Fibroblast of upper back skin (primary cell): ENCODE data around the gene MYH6.
"Not testable (repeated sequence)": the region's sequence is repeated elsewhere in the genome, so short reads cannot be mapped to it uniquely, and the experiment has no call there.

Experiments
- DNase-seq: peaks from one replicate; pipeline ENCODE4 v3.0.0-alpha.2; 2013

The MYH6 gene

DNA sequence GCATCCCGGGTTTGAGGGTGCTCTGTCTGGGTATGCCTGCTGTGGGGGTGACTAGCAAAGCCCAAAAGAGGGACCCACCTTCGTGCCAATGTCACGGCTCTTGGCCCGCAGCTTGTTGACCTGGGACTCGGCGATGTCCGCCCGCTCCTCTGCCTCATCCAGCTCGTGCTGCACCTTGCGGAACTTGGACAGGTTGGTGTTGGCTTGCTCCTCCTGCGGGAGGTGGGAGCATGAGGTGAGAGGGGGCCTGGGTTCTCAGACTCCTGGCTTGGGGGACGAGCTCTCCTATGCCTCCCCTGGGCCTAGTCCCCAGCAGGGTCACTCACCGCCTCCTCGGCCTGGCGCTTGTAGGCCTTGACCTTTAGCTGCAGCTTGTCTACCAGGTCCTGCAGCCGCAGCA lies 5.6 kb upstream of the MYH6 start:
- no peak for DNase-seq

DNA sequence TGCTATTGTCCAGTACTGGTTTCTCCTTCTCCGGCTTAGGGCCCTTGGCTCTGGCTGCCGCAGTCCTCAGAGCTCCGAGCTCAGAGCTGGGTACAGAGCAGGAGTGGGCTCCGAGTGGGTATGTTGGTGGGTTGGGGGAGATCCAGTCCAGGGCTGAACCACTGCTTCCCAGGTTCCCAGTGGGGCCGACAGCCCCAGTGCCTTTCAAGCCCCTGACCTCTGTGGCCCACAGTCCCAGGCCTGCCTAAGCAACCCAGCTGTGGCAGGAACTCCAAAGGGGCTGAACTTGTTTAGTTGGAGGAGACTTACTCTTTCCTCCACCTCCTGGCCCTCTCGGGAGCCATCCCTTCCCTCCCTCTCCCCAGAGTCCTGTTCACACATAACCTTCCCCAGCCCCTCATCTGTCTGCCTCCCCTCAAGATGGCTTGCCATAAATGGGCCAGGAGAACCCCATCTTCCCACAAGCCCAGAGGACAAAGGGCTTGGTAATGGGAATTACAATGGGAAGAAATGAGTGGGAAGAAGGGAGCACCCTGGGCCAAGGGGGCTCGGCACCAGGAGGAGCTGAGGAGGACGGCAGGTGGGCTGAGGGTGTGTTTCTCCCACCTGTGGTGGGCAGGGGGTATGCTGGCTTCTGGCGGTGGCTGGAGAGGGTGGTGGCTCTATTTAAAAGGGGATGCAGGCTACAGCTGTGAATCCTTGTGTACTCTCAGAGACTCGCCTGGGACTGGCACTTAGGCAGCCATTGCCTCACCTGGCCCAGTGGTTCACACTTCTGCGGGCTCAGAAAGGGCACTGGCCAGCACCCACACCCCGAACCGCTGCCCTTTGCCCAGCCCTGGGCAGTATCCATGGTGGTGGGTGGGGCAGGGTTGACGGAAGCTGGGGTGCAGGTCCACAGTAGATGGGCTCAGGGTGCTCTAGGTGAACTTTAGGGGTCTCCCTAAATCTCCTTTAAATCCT lies 3.8 kb upstream of the MYH6 start:
- DNase-seq: no peak

DNA sequence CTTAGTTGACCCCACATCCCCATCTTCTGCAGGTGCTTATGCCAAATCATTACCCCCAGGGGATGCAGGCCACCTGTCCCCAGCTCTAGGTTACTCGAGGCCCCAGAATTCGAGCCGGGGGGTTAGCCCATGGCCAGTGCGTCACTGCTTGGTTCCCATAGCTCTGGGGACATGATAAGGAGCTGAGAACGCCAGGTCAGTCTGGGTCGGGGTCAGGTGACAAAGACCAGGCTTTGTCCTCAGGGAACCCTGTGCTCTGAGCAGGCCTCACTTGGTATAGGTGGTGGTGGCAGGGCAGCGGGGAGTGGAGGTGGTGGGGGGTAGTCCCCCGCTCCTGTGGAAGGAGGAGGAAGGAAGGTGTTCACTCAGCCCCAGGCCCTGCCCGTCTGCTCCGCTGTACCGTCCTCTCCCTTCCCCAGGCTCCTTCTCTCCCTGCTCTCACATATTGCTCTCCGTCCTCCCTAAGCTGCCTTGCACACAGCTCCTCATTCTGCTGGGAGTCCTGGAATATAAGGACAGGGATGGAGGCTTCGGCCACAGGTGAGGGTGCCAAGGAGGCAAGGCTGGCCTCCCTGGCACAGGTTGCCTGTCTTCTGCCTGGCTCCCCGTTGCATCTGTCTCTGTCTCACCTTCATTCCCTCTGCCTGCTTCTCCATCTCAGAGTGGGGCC lies 2.0 kb upstream of the MYH6 start:
- DNase-seq: no peak

DNA sequence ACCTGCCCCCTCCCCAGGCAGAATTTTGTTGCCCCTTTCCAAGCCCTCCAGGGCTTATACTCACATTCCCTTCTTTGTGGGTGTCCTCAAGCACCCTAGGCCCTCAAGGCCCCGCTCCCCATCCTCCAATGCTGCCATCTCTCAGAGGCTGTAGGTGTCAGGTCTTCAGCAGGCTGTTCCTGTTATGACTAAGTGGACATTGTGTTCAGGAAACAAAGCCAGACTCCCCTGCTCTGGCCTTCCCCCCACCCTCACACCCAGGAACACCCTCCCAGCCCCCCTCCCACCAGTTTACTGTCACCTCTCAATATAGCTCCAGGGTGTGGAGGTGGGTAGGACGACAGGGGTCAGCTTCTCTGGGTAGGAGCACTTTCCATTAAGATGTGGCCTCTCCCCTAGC lies 1.4 kb upstream of the MYH6 start:
- no peak for DNase-seq

DNA sequence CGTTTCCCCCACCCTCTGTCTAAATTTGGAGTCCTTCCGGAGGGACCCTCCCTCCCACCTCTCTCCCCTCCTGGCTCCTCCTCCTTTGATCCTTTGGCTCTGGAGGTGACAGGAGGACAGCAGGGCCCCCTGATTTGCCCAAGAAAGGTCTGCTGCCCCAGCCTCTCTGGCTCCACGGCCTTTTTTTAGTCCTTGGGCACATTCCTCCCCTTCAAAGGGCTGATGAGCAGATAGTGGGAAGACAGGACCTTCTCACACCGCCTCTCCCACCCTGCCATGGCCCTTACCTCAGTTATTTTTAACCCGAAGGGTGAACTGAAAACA lies 196 bp upstream of the MYH6 start:
- no peak for DNase-seq

- DNase-seq: no peak
Measured at GRCh38 chr14:23406725-23407355, 1.2 kb downstream of the MYH6 start.

DNA sequence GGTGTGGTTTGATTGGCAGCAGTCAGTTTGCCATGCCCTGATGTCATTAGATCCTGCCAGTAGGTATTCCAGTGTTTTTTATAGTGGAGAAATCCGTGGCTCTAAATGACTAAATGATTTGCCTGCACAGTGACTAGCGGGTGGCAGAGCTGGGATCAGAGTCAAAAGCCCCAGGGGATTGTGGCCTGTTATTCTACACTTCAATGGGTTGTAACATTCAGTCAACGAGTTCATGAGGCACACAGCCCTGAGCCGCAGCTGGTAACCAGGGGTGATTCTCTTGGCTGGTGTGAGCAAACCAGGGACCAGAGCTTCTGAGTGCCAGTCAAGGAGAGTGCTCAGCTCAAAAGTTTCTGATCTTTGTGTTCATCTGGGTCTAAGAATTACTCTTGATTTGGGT lies 1.8 kb downstream of the MYH6 start:
- no peak for DNase-seq

- no peak for DNase-seq
Measured at GRCh38 chr14:23405516-23406025, 2.5 kb downstream of the MYH6 start.

DNA sequence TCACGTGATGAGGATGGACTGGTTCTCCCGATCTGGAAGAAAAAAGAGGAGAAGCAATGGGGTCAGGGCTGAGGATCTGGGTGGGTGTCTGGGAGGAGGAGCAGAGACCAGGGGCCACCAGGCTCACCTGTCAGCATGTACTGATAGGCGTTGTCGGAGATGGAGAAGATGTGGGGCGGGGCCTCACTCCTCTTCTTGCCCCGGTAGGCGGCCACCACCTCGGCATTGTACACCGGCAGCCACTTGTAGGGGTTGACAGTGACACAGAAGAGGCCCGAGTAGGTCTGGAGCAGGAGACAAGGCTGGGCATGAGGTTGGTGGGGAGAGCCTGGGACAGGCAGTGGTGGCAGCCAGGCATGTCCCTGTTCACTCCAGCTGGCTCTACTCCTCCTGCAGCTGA lies 3.0 kb downstream of the MYH6 start:
- DNase-seq: no peak

- no peak for DNase-seq
Measured at GRCh38 chr14:23404331-23404900, 3.7 kb downstream of the MYH6 start.

DNA sequence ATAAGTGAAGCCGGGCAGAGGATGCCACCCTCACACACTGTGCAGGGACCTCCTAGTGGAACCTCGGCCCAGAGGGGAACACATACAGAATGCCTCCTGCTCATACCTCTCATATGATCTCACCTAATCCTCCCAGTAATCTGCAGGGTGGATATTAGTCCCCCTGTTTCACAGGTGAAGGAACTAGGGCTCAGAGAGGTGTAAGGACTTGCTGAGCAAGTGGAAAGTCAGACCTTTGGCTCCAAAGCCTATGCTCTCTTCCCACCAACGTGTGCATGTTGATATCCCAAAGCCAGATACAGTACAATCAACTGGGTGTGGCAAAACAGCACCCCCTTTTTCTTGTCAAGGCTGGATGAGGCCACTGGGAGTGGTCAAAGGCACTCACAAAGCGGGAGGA lies 4.2 kb downstream of the MYH6 start:
- no peak for DNase-seq

GRCh38 chr14:23403139-23403438 lies 5.0 kb downstream of the MYH6 start:
- no peak for DNase-seq

- no peak for DNase-seq
Measured at GRCh38 chr14:23402296-23403138, 5.6 kb downstream of the MYH6 start.

GRCh38 chr14:23401291-23401690 lies 6.8 kb downstream of the MYH6 start:
- DNase-seq: no peak

- not testable (repeated sequence) for DNase-seq
Measured at GRCh38 chr14:23400496-23401149, 7.5 kb downstream of the MYH6 start.

- no peak for DNase-seq
Measured at GRCh38 chr14:23399591-23399990, 8.5 kb downstream of the MYH6 start.

GRCh38 chr14:23399136-23399535 lies 8.9 kb downstream of the MYH6 start:
- DNase-seq: no peak

GRCh38 chr14:23398348-23398747 lies 9.7 kb downstream of the MYH6 start:
- no peak for DNase-seq

DNA sequence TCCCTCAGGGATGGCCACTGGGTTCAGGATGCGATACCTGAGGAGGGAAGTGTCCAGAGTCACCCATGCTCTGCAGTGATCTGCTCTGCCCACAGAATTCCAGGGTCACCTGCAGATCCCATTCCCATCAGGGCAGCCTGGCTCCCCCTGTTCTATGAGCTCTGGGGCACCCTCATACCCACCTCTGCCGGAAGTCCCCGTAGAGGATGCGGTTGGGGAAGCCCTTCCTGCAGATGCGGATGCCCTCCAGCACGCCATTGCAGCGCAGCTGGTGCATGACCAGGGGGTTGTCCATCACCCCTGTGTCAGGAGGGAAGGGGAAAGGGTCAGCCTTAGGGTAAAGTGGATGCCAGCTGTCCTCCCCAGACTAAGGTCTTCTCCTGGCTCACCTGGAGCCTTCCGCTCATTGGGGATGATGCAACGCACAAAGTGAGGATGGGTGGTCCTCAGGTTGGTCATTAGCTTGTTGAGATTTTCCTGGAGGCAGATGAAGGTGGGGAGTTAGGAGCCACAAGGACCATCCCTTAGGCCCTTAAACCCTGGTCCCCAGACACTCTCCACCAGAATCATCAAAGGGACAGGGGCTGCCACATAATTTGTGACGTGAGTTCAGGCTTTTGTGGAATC lies 11.2 kb downstream of the MYH6 start:
- DNase-seq: no peak

- DNase-seq: no peak
Measured at GRCh38 chr14:23396126-23396525, 11.9 kb downstream of the MYH6 start.

GRCh38 chr14:23392613-23393012 lies 15.5 kb downstream of the MYH6 start:
- no peak for DNase-seq

DNA sequence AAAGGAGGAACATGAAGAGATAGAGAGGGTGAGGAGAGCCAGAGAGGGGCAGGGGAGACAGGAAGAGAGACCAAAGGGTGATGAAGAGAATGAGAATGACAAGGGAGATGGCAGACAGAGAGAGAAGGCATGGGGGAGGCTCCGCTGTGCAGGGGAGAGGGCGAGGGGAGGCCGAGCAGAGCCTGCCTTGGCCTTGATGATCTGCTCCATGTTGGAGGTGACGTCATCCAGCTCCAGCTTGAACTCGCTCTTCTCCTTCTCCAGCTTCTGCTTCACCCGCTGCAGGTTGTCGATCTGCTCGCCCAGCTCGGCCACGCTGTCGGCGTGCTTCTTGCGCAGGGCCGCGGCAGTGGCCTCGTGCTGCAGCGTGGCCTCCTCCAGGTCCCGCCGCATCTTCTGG lies 18.2 kb downstream of the MYH6 start:
- not testable (repeated sequence) for DNase-seq
